NOMO-1 (cell line): ENCODE results near the gene FCAMR.

Source experiments
- DNase-seq, 2 experiments: peaks; one replicate each; lab custom pipeline; 2025; ENCODE audit not compliant: unreplicated experiment in 2 of 2; lab: John Stamatoyannopoulos, UW

The FCAMR gene

DNA sequence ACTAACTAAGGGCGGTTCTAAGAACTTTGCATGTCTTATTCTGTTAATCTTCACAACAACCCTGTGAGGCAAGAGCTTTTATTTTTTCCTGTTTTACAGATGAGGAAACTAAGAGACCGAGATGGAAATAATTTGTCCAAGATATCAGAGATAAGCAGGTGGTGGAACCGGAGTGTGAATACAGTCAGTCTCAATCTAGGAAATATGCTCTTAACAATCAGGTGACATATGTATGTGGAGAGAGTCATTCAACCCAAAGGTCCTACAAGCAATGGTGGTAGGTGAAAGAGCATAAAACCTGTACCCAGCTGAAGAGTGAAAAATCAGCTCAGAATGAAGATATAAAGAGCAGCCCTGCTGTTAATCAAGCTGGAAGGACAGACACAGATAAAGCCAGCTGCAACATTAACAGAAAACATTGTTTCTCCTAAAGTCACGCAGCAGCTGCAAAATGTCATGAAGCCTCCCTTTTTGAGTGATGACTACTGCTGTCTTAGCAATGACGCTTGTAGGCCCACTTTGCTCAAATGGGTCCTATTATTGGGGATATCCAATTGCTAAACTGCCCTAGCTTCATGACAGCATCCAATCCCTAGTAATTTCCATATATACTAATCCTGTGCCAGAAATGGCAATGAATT is 30.5 kb upstream of the FCAMR start:
- DNase-seq, result no peak

- DNase-seq, result no peak
Measured at GRCh38 chr1:206998816-206999215, 28.6 kb upstream of the FCAMR start.

GRCh38 chr1:206992790-206993189 is 22.5 kb upstream of the FCAMR start:
- no peak for DNase-seq

DNA sequence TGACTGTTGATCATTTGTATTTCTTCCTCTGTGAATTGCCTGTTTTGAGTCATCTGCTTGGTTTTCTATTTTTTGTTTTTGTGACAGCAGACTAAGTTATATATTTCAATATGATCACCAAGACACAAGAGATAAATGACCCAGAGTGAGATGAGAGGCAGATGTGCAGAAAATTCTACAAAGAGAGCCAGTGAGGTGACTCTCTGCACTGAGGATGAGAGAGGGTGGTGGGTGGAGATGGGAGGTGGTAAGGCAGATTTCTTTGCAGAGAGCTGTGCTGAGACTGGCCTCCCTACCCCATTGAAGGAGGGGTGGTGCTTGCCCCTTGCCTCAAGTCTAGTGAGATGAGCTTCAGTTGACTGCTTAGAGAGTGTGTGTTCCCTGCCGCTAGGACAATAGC is 17.6 kb upstream of the FCAMR start:
- DNase-seq, result no peak

DNA sequence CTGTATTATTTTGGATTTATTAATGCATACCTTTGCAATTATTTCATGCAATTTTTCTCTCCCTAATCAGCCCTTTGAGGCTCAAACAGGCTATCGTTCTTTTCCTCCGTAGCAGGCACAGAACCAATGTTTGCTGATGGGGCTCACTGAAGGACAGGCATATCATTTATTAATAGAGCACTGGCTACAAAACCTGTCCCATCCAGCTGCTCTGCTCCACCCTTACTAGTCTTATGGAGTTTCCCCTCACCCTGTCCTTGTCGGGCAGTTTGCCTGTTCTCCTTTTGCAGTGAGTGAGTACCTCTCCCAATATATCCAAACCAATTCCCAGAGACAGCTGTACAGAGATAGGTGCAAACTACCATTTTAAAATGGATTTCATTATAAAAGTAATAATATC is 16.6 kb upstream of the FCAMR start:
- DNase-seq, result no peak

DNA sequence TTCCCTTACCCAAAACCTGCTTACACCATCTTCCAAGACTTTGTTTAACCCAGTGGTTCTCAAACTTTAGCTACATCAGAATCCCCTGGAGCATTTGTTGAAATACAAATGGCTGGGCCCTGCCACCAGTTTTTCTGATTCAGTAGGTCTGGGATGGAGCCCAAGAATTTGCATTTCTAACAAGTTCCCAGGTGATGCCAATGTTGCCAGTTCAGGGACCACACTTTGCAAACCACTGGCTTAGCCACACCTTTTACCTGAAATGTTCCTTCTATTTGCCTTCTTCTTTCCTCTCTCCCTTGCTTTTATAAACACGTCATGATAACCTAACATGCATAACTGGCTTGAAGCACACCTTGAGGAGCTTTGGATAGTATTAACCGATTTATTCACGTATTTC is 16.1 kb upstream of the FCAMR start:
- no peak for DNase-seq

DNA sequence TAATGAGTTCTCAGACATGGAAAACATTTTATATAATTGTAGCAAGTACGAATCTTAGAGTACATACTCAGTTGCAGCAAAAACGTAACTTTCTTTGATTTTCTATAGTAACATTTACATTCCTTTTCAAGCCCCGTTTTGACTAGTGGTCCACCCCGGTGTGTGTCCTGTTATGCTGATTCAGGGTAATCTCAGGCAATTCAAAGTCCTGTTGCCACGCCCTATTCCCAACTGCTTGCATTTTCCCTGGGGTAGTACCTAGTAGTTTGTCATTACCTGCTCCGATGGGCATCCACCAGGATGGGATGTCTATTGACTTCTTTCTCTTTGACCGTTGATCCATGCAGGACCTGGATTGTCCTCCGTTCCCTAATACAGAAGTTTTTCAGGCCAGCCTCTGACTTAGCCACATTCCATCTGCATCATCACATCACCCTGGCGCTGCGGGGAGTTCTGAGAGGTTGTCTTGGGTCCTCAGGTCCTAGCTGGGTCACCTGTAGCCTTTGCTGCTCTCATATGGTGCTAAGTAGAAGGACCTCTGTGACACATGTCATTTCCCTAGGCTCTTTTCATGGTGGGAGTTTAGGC is 15.0 kb upstream of the FCAMR start:
- DNase-seq, result no peak

DNA sequence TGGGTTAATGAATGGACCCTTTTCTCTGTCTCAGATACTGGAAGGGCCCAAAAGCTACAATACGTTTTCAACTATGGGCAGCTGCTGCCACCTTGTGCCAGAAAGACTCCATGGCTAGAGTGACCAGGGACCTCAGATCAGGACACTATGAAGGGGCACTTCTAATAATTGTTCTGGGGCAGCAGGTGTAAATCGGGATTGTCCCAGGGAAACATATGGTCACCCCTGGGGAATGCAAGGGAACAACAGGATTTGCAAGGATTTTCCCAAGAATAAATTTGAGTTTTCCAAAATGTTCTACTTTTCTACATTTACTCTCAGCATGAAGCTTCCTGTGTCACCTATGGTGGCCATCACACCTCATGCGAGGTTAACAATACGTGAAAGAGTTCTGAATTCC is 12.0 kb upstream of the FCAMR start:
- peak; percentile 25 to 34 for DNase-seq

DNA sequence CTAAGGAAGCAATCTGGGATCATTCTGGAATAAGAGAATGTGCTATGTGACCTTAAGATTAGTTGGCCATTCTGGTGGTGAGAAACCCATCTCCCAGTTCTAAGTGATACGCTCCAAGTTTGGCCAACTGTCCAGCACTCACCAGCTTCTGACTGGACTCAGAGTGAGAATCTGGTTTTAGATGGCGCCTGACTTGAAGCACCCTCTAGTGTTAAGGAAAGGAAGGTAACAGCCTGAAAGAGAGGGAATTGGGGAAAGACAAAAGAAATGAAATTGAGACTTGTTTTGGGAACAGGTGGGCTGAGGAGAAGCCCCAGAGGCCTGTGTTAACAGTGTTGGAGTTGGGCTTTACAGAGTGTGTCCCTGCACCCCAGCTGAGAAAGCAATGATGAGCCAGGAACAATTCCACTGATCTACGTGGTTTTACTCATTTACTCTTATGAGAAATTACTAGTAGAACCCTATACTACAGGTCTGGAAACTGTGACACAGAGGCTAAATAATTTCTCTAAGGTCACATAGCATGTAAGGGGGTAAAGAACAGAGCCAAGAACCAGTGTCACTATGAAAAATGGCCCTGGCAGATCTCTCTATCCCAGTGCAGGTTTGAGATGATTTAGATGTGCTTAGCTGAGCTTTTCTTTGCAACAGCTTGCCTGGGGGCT is 9.3 kb upstream of the FCAMR start:
- DNase-seq, result peak in 1 of 2 experiments; percentile 12

GRCh38 chr1:206978259-206978658 is 8.0 kb upstream of the FCAMR start:
- DNase-seq, result no peak

DNA sequence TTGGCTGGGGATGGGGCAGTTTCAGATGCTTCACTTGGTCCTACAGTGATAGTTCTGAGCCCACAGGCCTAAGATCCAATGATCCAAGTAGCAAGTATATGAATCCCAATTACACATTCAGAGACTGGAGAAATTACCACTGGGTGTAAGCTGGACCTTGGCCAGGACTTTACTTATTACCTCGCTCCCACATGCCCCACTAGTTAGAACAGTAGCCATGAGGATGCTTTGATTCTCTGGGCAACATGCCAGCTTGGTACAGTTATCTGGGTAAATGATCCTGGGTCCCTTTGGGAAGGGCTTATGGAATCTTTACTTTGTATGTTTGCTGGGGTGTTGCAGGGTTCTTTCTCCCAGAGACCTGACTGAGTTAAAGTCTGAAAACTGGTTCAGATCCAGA is 5.0 kb upstream of the FCAMR start:
- DNase-seq, result no peak

DNA sequence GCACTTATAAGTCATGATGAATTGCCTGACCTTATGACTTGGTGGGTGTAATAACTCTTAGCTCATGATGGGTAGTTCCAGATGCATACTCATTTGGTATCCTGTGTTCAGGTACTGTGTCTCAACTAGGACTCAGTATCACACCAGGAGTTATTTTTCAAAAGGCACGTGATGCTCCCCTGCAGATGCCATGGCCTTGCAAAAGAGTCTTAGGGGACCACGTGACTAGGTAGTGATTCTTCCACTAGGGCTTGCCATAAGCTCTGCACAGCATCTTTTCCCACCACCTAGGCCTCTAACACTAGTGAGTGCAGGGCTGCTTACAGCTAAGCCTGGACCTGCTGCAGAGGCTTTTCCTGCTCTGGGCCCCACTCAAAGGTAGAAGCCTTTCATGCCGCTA is 3.9 kb upstream of the FCAMR start:
- DNase-seq, result no peak

- no peak for DNase-seq
Measured at GRCh38 chr1:206972728-206973127, 2.5 kb upstream of the FCAMR start.

- peak; percentile 78 to 90 for DNase-seq
Measured at GRCh38 chr1:206971029-206971655, 882 bp upstream of the FCAMR start.

- no peak for DNase-seq
Measured at GRCh38 chr1:206969090-206969489, 1.2 kb downstream of the FCAMR start.

DNA sequence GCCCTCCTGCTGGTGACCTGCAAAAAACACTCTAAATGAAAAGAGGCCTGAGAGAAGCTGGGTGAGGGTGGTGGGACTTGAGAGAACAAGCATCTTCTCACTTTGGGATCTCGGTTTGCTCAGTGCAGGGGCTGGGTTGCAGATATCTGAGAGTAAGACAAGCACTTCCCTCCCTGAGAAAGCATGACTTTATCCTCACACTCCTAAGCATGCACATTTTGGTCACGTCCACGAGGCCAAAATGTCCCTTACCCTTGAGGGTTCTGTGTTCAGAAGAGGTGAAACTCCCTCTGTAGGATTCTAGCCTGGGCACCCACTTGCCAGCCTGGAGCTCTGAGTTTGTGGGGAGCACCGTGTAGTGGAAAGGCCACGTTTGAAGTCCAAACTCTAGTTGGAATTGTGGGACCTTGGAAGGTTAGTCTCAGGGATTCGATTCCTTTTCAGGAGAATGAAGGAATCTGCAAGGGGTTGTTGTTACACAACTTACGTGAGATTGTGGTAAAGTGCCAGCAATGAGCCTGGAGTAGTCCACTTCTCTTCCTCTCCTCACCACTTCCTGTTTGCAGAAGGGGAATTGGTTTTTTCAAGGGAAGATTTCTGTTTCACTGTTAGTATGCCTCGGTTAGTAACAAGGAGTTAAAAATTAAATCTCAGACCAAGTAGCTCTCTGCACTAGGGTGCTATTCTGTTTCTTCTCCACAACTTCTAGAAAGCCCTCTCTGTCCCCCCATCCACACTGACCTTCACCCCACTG is 3.0 kb downstream of the FCAMR start:
- DNase-seq, result peak; percentile 66 to 87

DNA sequence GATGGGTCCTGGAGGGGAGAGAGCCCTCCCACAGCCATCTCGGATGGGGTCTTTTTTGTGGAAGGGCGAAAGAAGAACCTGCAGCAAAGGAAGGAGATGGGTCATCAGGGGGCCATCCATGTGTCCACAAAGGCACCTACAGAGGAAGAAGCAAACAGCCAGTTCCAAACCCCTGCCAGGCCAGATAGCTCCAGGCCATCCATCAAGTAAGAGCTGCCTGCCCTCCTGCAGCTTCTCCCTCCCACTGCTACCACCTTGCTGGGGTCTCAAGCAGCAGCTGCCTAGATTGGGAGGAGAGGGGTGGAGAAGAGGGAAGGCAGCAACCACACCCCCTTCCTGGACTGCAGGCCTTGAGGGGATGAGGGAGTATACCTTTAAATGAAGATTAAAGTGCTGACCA is 4.5 kb downstream of the FCAMR start:
- DNase-seq, result no peak

GRCh38 chr1:206963740-206964139 is 6.5 kb downstream of the FCAMR start:
- DNase-seq, result no peak

DNA sequence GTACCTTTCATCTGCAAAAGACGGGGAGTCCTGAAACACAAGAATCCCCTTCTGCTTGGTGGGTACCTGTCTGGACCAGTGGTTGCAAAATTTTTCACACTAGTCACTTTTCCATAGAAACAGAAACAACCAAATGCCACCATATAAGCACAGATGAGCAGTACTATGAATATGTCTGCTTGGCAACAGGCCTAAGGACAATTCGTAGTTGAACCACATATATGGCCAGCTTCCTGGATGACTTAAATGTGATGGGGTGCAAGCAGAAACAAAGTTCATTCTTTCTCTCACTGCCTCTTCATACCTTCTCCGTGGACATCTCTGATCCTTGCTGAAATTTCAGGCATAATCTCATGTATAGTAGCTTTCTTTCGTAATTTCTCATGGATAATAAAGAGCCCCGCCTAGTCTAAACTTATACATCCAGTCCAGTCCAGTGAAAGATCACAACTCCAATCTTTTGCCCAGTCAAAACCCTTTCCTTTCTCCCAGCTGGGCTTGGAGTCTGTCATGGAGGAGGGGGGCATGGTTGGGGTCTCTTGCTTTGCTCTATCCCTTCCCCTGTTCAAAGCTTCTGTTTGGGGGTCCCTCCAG is 7.0 kb downstream of the FCAMR start:
- no peak for DNase-seq

DNA sequence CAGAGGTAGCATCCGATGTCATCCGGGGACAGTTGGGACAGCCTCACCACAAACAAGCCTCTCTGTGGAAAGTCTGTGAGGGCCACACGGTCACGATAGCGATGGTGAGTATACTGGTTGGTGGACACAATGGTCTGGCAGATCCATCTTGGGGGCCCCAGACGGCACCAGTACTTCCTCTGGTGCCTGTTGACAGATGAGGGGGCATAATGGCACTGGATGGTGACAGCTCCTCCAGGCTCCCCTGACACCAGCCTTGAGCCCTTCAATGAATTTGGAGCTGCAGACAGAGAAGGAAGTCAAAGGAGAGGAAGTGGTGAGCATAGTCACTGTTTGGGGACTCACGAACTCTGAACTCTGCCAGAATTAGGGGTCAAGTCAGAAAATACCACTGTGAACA is 8.0 kb downstream of the FCAMR start:
- peak; percentile 56 to 74 for DNase-seq

- no peak for DNase-seq
Measured at GRCh38 chr1:206961668-206962067, 8.6 kb downstream of the FCAMR start.
